B cell (primary cell): ENCODE data around the gene MRPL53. TPM values are rescaled to one million over a fixed set of nuclear protein-coding genes. Genes with fewer than 3 reads are reported as not detected.
A peak's percentile ranks its signal among the peaks of the same experiment; 100 is the strongest.

ENCODE experiments used
- ATAC-seq: fragments of 200-7000 bp; cut with Tn5 transposase; one replicate; pipeline ENCODE4 v1.10.0; 2021; ENCODE audit warnings: low read depth, mild to moderate bottlenecking, moderate number of reproducible peaks, moderate library complexity
- CTCF ChIA-PET: fragments of 350-600 bp; sonication (Branson Sonifier 250); formaldehyde crosslinking; loops from one replicate; lab custom pipeline; 2021; ENCODE audit warnings: antibody characterized with exemption, inconsistent platforms; lab: Charles Lee
- POLR2A ChIA-PET: fragments of 350-600 bp; sonication (Branson Sonifier 250); formaldehyde crosslinking; loops from one replicate; lab custom pipeline; 2021; ENCODE audit warnings: antibody characterized with exemption; lab: Charles Lee
- DNase-seq: peaks from one replicate; pipeline ENCODE4 v3.0.0; 2013
- H2AFZ ChIP-seq: 2 replicates; pipeline ENCODE4 v1.6.1; 2012; ENCODE audit warnings: mild to moderate bottlenecking, low read depth, low read length; ENCODE audit not compliant: insufficient read depth, poor library complexity, severe bottlenecking
- H3K27ac ChIP-seq, 2 donors: 1 replicate in 1 of 2; 2 replicates in 1 of 2; pipeline ENCODE4 v1.5.1; 2012 to 2013; ENCODE audit warnings: low read length in 2 of 2, mild to moderate bottlenecking in 2 of 2, moderate library complexity in 1 of 2
- H3K27me3 ChIP-seq, 4 experiments: fragments of 200-600 bp in 1 of 4; sonication (generic) in 1 of 4; replicated peaks in 1 of 4; 1 replicate in 2 of 4; 2 replicates in 2 of 4; pipeline versions ENCODE4 v1.6.1 to v1.7.0; 2013 to 2016; ENCODE audit warnings: low read length in 3 of 4, mild to moderate bottlenecking in 2 of 4, mixed read lengths in 1 of 4, moderate library complexity in 1 of 4; ENCODE audit not compliant: insufficient read depth in 4 of 4, control insufficient read depth in 3 of 4; ENCODE audit errors: control extremely low read depth in 1 of 4
- H3K36me3 ChIP-seq, 2 experiments: replicated peaks in 1 of 2; 1 replicate in 1 of 2; 2 replicates in 1 of 2; pipeline versions ENCODE4 v1.6.1 to v1.7.1; 2013; ENCODE audit warnings: low read length in 1 of 2; ENCODE audit not compliant: insufficient read depth in 2 of 2, control insufficient read depth in 1 of 2; ENCODE audit errors: control extremely low read depth in 1 of 2, extremely low read depth in 1 of 2
- H3K4me1 ChIP-seq, 2 donors: fragments of 200-600 bp in 1 of 2; sonication (generic) in 1 of 2; 1 replicate in 1 of 2; 2 replicates in 1 of 2; pipeline versions ENCODE4 v1.5.1 to v1.6.1; 2013 to 2017; ENCODE audit warnings: low read length in 2 of 2; ENCODE audit not compliant: control insufficient read depth in 2 of 2, insufficient read depth in 2 of 2
- H3K4me2 ChIP-seq: replicated peaks from 2 replicates; pipeline ENCODE3; 2012; ENCODE audit warnings: mild to moderate bottlenecking, low read depth, low read length; ENCODE audit not compliant: poor library complexity, severe bottlenecking
- H3K4me3 ChIP-seq, 5 experiments: fragments of 200-600 bp in 1 of 5; sonication (generic) in 1 of 5; 1 replicate in 3 of 5; 2 replicates in 2 of 5; pipeline versions ENCODE4 v1.5.1 to v1.7.0; 2011 to 2016; ENCODE audit warnings: low read length in 4 of 5, mild to moderate bottlenecking in 4 of 5, low read depth in 2 of 5, control low read depth in 1 of 5, moderate library complexity in 1 of 5; ENCODE audit not compliant: insufficient read depth in 1 of 5; ENCODE audit errors: control extremely low read depth in 1 of 5, extremely low read depth in 1 of 5
- H3K79me2 ChIP-seq: fragments of 200-600 bp; sonication (generic); one replicate; pipeline ENCODE4 v1.6.0; 2016; ENCODE audit warnings: low read length; ENCODE audit not compliant: control insufficient read depth, insufficient read depth
- H3K9ac ChIP-seq: fragments of 200-600 bp; sonication (generic); 2 replicates; pipeline ENCODE4 v1.6.1; 2017; ENCODE audit warnings: mild to moderate bottlenecking, low read length, moderate library complexity
- H3K9me3 ChIP-seq, 3 donors: one replicate each; pipeline versions ENCODE4 v1.6.1 to v1.7.1; 2013; ENCODE audit warnings: low read length in 2 of 3; ENCODE audit not compliant: control insufficient read depth in 2 of 3, insufficient read depth in 1 of 3; ENCODE audit errors: control extremely low read depth in 1 of 3
- H4K20me1 ChIP-seq: 2 replicates; pipeline ENCODE4 v1.6.0; 2012; ENCODE audit warnings: mild to moderate bottlenecking, low read length; ENCODE audit not compliant: insufficient read depth, control insufficient read depth, poor library complexity, severe bottlenecking
- H3K27ac Mint-ChIP-seq: one replicate; pipeline ENCODE4 v1.8.0; 2021; ENCODE audit warnings: mixed read lengths
- H3K27me3 Mint-ChIP-seq: one replicate; pipeline ENCODE4 v1.8.0; 2021; ENCODE audit warnings: mixed read lengths
- H3K4me1 Mint-ChIP-seq: one replicate; pipeline ENCODE4 v1.8.0; 2021; ENCODE audit warnings: mixed read lengths
- H3K4me3 Mint-ChIP-seq: one replicate; pipeline ENCODE4 v1.8.0; 2021; ENCODE audit warnings: mixed read lengths
- H3K9me3 Mint-ChIP-seq: one replicate; pipeline ENCODE4 v1.8.0; 2022; ENCODE audit warnings: mixed read lengths; ENCODE audit not compliant: insufficient read depth
- EZH2 ChIP-seq: IDR thresholded peaks from 2 replicates; pipeline ENCODE4 v1.6.1; 2012; ENCODE audit warnings: borderline replicate concordance, low read depth, mild to moderate bottlenecking, moderate library complexity, low read length; ENCODE audit not compliant: insufficient read depth, poor library complexity, severe bottlenecking
- WGBS: methylation state at CpG from one replicate; pipeline ENCODE4 v1.1.5; 2013; ENCODE audit warnings: missing lambda C conversion rate; ENCODE audit not compliant: insufficient coverage; 5-methylcytosine and 5-hydroxymethylcytosine counted together
- intact Hi-C: fragments of 100-400 bp; cut with micrococcal nuclease; formaldehyde crosslinking; loops from one replicate; pipeline ENCODE4 v1.10.0; 2022
- polyA plus RNA-seq: library from polyadenylated mRNA; depleted of rRNA; stranded (reverse); fragments of >200 nt; gene quantifications from 2 replicates; pipeline ENCODE4 v1.2.3, GENCODE V29; 2012
- total RNA-seq, 2 donors: library from RNA; stranded (reverse); fragments of 120-200 nt in 1 of 2; gene quantifications; 1 replicate in 1 of 2; 2 replicates in 1 of 2; pipeline versions ENCODE4 v1.2.3 to v1.2.4, GENCODE V29; 2013 to 2022
- TF ChIP-seq, protein P1 (sequence below): fragments of 200-600 bp; IDR thresholded peaks from one replicate; pipeline ENCODE4 v1.8.0; 2022; ENCODE audit warnings: antibody characterized with exemption, mild to moderate bottlenecking

The MRPL53 gene
- total and polyA plus RNA-seq, 2 donors (not counting 1 experiment from before 2014, with no cell fraction given) = 59.3 to 70.0 TPM

DNA sequence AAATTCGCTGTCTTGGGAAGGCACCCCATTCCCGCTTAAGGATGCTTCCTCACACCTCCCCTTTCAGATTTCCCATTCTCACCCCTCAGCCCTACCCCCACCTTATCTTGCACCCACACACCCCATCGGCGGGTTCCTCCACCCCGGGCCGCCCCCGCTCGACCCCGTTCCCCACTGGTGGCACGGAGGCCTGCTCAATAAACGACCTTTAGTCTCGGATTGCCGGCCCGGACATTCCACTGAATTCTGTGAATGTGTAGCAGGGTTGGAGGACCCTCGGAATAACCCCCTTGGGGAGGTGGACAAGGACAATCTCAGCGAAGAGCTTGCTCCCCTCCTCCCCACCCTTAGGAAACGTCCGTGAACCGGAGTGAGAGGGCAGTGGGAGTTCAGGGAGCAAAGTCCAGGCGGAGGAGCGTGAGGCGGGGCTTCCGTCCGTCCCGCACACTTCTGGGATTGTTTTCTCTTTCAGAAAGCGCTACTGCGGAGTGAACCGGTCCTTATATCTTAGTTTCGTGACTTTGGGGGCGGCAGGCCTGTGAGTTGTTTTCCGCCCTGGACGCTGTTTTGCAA is 29.8 kb upstream of the MRPL53 start:
- Histone ChIP-seq H3K9me3 (peaks cover 0 to 31% (median 0%) of the 10 kb centered on the region in 3 donors), H3K36me3 (peaks cover 0 to 10% of the 10 kb centered on the region in 2 experiments), H2AFZ (peak overlapping the region; percentile 73), H4K20me1 (no peaks in the 10 kb centered on the region), H3K4me2 (peak overlapping the region; percentile 94), H3K79me2 (peaks cover 8% of the 10 kb centered on the region), H3K9ac (peak overlapping the region; percentile 67), H3K27ac (no peak overlapping the region), H3K27me3 (peaks cover 0 to 87% (median 37%) of the 10 kb centered on the region in 4 experiments), H3K4me1 (peaks cover 60 to 62% of the 10 kb centered on the region in 2 donors), H3K4me3 (peak overlapping the region in 4 of 5 experiments; percentile 46 to 67 (median 54))
- Mint-ChIP-seq H3K9me3 (no peaks in the 10 kb centered on the region), H3K4me3 (peak overlapping the region; percentile 86), H3K27ac (peak overlapping the region; percentile 59), H3K4me1 (peaks cover 74% of the 10 kb centered on the region), H3K27me3 (peaks cover 65% of the 10 kb centered on the region)
- TF ChIP-seq, protein P1, sequence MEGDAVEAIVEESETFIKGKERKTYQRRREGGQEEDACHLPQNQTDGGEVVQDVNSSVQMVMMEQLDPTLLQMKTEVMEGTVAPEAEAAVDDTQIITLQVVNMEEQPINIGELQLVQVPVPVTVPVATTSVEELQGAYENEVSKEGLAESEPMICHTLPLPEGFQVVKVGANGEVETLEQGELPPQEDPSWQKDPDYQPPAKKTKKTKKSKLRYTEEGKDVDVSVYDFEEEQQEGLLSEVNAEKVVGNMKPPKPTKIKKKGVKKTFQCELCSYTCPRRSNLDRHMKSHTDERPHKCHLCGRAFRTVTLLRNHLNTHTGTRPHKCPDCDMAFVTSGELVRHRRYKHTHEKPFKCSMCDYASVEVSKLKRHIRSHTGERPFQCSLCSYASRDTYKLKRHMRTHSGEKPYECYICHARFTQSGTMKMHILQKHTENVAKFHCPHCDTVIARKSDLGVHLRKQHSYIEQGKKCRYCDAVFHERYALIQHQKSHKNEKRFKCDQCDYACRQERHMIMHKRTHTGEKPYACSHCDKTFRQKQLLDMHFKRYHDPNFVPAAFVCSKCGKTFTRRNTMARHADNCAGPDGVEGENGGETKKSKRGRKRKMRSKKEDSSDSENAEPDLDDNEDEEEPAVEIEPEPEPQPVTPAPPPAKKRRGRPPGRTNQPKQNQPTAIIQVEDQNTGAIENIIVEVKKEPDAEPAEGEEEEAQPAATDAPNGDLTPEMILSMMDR = no peak
- TF ChIP-seq EZH2 = no peak
- no peak for DNase-seq
- 16% methylated on average over 20 of the region's 32 CpGs for WGBS
- ATAC-seq = no peak
- ChIA-PET POLR2A (interaction anchor here (1.6 kb wide), 1 partner anchor 45 kb away, joined by 3 read pairs; no protein-coding TSS in a partner anchor), CTCF (interaction anchor here (1.0 to 3.0 kb wide), 4 partner anchors 12 to 84 kb away, joined by 3 to 16 read pairs (median 9); partner anchors contain the start of genes CCDC142 and TTC31)
- intact Hi-C loops = no loop called here
